ENCODE data around the gene TMCC1.

The TMCC1 gene

GRCh38 chr3:129618901-129619671 is 274.4 kb downstream of the TMCC1 start:
- no peak for DNase-seq (ENCODE audit: low read depth)
- no peak overlapping the region for H3K4me3 ChIP-seq (ENCODE audit: low read length)
- TF ChIP-seq, protein P1, sequence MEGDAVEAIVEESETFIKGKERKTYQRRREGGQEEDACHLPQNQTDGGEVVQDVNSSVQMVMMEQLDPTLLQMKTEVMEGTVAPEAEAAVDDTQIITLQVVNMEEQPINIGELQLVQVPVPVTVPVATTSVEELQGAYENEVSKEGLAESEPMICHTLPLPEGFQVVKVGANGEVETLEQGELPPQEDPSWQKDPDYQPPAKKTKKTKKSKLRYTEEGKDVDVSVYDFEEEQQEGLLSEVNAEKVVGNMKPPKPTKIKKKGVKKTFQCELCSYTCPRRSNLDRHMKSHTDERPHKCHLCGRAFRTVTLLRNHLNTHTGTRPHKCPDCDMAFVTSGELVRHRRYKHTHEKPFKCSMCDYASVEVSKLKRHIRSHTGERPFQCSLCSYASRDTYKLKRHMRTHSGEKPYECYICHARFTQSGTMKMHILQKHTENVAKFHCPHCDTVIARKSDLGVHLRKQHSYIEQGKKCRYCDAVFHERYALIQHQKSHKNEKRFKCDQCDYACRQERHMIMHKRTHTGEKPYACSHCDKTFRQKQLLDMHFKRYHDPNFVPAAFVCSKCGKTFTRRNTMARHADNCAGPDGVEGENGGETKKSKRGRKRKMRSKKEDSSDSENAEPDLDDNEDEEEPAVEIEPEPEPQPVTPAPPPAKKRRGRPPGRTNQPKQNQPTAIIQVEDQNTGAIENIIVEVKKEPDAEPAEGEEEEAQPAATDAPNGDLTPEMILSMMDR (IDR thresholded peaks at IDR 0.05; ENCODE audit: insufficient read depth, low read depth, low read length, missing control alignments): no peak

DNA sequence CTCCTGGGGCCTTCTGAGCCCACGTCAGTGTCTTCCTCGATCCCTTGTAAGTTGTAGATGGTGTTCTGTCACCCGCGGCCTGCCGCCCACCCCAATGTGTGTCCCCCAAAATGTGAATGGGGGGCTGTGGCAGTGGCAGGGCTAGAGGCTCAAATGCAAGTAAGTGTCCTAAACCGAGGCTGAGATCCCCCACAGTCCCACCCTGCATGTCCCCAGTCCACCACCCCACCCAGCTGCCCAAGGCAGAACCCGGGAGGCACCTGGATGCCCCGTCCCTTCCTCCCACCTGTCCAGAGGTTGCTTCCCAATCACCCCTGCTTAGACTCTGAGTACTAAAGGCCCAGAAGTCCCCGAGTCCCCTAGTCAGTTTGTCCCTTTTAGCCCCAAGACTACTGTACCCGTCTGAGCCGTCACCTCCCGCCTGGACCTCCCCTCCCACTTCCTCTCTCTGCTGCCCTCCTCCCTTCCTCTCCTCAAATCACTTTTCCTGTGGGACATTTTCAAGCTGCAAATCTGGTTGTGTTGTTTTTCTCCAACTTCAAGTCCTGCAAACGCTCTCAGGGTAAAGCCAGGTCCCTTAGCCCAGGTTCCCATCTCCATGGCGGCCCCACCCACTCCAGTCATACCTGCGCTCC is 275.2 kb downstream of the TMCC1 start:
- no peak overlapping the region for H3K4me3 ChIP-seq (ENCODE audit: low read length)
- DNase-seq (ENCODE audit: low read depth): no peak
- TF ChIP-seq, protein P1 (IDR thresholded peaks at IDR 0.05; ENCODE audit: insufficient read depth, low read depth, low read length, missing control alignments): no peak

DNA sequence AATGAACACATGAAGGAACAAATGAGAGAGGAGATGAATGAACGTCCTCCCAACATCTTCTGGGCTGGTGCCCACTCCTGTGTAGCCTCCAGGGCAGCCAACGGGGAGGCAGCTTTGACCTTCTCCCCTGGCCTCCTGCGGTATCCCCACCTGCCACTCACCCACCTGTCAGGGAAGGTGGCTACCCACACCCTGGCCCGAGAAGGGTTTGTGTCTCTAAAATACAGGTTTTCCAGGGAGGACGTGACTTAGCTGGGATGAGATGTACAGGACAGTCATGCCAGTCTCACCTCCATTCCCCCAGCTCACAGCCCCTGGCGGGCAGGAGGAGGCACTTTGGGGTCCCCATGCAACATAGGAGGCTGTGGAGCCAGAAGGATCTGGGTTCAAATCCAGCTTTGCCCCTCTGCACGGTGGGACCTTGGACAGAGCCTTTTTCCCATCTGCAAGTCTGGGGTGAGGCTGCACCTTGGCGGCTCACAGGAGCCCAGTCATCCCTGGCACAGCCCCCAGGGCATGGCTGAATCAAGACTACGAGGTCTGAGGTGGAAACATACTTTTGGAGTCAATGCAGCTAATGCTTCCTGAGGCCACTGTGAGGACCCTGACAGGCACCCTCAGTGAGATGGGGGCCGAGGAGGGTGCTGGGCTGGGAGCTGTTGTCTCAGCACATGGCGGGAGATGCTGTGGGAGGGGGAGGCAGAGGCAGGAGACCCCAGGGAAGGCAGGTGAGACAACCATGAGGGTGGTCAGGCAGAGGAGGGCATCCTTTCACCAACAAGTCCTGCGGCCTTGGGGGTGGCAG is 275.9 kb downstream of the TMCC1 start:
- no peak for DNase-seq (ENCODE audit: low read depth)
- no peak overlapping the region for H3K4me3 ChIP-seq (ENCODE audit: low read length)
- TF ChIP-seq, protein P1 (IDR thresholded peaks at IDR 0.05; ENCODE audit: insufficient read depth, low read depth, low read length, missing control alignments): no peak

GRCh38 chr3:129616713-129617112 is 276.8 kb downstream of the TMCC1 start:
- peak; percentile 48 for DNase-seq (ENCODE audit: low read depth)
- no peak overlapping the region for H3K4me3 ChIP-seq (ENCODE audit: low read length)
- TF ChIP-seq, protein P1 (IDR thresholded peaks at IDR 0.05; ENCODE audit: insufficient read depth, low read depth, low read length, missing control alignments): no peak

DNA sequence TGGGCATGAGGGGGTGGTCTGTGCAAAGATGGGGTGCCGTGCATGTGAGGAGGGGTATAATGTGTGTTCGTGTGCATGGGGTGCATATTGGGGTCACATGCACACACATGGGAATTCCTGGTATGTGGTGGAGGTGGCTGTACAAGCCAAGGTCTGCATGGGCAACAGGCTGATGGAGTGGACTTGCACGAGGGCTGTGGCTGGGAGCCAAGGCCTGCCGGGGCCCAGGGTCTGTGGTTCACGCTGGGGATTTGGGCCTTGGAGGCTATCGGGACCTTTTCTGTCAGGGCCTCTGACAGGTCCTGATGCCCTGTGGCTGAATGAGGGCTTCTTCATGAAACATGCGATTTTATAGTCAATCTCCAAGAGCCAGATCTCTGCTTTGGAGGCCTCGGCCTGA is 277.2 kb downstream of the TMCC1 start:
- no peak for DNase-seq (ENCODE audit: low read depth)

DNA sequence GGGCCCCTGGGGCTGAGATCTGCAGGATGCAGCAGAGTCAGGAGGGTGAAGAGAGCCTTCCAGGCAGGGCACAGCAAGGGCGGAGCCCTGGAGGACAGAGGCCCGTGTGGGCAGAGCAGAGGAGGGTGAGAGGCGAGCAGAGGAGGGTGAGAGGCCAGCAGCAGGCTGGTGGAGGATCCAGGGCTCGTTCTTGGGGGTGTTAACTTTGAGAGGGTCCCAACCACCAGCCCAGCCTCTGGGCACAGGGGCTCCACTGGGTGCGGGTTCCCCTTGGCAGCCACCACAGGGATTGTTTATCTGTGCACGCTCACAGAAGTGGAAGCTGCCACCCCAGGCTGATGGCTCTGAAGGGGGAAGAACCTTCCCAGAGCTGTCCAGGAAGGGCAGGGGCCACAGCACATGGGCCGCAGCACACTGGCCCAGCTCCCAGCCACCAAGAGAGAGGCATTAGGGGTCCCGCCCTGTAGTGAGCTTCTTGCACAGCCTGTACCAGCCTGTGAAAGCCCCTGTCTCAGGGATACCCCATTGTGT is 277.7 kb downstream of the TMCC1 start:
- no peak for DNase-seq (ENCODE audit: low read depth)
- TF ChIP-seq, protein P1 (IDR thresholded peaks at IDR 0.05; ENCODE audit: insufficient read depth, low read depth, low read length, missing control alignments): no peak
- no peak overlapping the region for H3K4me3 ChIP-seq (ENCODE audit: low read length)

More for the DNA sequence above, 277.2 kb downstream of the TMCC1 start:
- no peak overlapping the region for H3K4me3 ChIP-seq (ENCODE audit: low read length)
- TF ChIP-seq, protein P1 (IDR thresholded peaks at IDR 0.05; ENCODE audit: insufficient read depth, low read depth, low read length, missing control alignments): no peak
